Cerebellar nuclear complex (tissue), 1 donor: ENCODE data around the gene TMEM202.
"Not testable (repeated sequence)": the region's sequence is repeated elsewhere in the genome, so short reads cannot be mapped to it uniquely, and the experiment has no call there.

Experiments
- DNase-seq, 2 experiments: peaks; one replicate each; lab custom pipeline; 2025; lab: John Stamatoyannopoulos, UW

TMEM202 gene

GRCh38 chr15:72397796-72398588 is at the start of gene TMEM202:
Gene TMEM202 (plus strand): TSS chr15:72398305. CDS start chr15:72398327, 22 bp downstream.
- DNase-seq = no peak

DNA sequence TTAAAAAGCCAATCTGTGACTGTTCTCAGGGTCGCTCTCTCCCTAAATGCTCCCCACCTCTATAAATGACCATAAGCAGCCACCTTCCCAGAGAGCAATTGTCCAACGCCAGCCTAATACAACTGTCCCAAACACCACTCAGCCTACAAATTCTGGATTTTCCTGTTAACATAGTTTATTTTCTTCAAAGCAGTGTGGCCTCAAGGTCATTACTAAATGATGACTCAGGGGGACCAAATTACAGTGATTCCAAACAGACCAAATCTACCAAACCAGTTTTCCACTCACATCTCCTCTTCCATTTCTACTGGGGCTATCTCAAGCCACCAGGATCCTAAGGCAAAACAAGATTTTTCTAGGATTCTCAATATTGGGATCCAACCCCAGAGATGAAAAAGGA is 44.8 kb upstream of the TMEM202 start:
- no peak for DNase-seq

- no peak for DNase-seq
Observed at GRCh38 chr15:72354496-72354895, 43.6 kb upstream of the TMEM202 start.

- no peak for DNase-seq
Observed at GRCh38 chr15:72358121-72358520, 40.0 kb upstream of the TMEM202 start.

DNA sequence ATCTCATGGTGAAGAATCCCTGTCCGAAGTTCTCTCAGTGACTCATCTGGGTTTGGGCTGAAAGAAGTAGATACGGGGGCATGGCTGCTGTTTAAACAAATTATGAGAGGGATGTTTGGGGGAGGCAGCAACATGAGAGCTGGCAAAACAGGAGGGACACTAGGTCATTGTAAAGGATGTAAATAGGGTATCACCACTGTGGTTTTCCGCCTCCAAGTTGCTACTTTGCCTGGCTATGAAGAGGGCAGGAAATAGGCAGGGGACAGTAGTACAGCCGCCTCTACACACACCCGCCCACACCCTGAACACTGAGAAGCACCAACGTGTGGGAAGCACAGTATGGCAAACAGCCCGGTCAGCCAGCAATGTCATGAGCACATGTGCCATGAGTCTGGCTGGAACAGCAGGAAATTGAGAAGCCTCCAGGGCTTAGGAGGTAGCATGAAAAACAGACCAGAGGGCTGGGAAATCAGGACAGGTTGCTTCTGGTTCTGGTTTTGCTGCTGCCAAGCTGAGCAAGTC is 39.4 kb upstream of the TMEM202 start:
- no peak for DNase-seq

- no peak for DNase-seq
Observed at GRCh38 chr15:72361176-72361575, 36.9 kb upstream of the TMEM202 start.

DNA sequence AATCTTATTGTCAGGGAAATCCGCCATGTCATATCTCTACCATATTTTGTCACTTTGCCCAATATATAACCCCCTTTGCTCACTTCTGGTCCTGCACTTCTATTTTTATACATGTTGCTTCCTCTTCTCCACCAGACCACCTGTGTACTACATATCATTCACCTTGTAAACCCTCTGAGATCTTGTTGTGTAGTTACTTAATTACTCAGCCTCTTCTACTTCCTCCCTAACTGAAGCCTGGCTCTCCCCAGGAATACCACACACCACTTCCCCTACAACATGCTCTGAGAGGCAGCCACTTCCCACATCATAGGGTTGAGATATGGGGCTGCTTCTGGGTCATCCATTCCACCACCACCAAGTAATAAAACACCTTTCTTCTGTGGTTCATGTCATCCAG is 32.3 kb upstream of the TMEM202 start:
- DNase-seq = no peak

- no peak for DNase-seq
Observed at GRCh38 chr15:72368325-72368724, 29.8 kb upstream of the TMEM202 start.

DNA sequence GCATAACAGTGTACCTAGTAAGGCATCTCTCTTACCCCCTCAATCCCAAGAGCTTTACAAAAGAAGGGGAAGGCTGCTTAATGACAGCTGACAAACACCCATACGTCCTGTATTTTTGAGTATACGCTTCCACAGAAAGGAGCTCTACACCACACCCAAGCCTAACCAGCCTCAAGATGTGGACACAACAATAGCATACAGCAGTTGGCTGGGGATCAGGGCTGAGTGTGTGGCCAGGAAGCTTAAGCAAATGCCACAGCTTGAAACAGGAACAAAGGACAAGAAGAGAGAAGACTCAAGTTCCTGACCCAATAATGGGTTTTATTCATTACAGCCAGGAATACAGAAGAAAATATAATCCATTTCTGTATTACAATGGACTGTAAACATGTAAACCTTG is 29.2 kb upstream of the TMEM202 start:
- no peak for DNase-seq

DNA sequence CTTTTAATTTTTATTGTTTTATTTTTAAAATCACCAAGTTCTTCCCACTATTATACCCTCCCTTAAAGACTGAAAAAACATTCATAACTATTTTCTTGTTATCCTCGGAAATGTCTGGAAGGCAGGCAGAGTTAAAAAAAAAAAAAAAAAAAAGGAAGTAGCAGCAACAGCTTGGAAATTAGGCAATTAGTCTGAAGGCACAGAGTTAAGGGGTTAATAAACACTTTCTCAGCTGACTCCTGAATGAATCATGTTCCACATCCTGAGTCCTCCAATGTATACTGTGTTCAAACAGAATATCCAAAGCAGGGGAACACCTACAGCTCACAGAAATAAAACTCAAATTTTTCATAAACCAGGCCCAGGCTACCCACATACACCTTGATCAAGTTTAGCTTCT is 28.1 kb upstream of the TMEM202 start:
- no peak for DNase-seq

DNA sequence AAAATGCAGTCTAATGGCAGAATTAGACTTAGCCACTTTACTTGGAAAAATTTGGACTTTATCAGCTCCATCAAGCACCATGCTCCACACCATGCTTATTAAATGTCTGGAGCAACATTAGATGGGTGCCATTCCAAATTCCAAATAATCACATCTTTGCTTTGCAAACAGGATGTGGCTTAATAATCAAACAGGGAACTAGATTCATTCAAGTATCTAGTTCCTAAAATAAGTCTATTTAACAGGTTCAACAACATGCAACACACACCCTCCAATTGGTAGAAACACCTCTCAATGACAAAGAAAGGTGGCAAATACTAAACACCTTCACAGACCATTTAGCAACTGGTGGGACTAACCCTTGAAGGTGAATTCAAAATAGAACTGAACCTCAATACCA is 25.7 kb upstream of the TMEM202 start:
- no peak for DNase-seq

- peak in 1 of 2 experiments; percentile 59 for DNase-seq
Observed at GRCh38 chr15:72375501-72375845, 22.6 kb upstream of the TMEM202 start.

DNA sequence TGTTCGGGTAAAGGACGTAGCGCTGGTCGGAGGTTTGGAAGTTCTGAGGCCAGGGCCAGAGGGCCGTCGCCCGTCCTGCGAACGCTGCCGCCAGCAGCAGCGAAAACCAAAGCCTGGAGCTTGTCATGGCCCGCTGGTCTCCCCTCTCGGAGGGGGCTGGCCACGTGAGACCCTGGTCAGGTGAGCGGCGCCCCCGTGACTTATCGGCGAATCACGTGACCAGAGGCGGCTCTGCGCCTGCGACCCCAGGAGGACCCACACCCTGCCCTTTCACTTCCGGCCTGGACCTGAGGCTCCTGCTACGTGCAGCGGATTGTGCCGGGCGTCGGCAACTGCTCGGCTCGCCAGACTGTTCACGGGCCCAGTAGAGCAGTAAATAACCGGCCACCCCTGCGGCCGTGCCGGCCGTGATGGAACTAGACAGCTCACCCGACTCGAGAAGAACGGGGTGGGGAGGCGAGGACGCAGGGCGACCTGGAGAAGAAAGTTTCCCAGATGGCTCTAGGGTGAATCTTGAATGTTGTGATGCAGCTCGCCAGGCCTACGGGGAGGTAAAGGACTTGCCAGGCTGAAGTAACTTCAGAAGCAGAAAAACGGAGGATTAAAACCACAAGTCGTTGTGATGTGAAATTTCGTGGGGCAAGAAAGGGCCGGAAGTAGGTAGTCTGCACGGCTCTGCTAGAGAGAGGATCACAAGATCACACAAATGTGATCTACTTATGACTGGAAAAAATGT is 22.1 kb upstream of the TMEM202 start, which contains the start of gene HEXA:
TSS of gene HEXA (minus strand) at position 169 of the 736 bp plus-strand sequence. CDS start at position 127, 42 bp downstream.
- DNase-seq = peak; percentile 59 to 60

DNA sequence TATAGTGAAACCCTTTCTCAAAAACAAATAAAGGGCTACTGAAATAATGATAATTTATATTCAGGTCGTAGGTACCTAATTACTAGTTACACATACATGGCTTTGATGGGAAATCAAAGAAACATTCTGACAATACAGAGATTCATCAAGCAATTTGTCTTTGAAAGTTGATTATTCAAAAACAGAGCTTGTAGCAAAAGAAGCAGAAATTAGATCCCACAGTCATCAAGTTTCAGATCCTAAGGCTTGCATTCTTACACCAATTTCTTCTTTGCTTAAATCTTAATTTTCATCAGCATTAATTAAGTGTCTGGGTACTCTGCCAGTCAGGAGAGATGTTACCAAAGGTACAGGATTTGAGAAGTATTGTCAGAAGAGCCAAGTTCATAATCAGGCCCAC is 20.8 kb upstream of the TMEM202 start:
- DNase-seq = no peak

DNA sequence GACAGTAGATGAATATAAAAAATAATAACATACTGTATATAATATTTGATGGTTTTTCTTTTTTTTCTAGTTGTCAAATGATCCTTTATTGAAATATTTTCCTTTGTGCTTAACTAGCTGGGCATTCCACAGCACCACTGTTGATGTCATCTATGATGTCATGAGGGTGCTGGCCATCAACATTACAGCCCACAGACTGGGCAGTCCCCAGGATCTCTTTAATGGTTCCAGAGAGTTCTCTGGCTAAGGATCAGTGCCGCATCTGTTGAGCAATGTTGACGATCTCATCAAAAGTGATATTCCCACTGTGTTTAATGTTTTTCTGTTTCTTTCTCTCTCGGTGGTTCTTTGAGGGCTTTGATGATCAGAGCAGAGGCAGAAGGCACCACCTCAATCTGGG is 19.0 kb upstream of the TMEM202 start:
- DNase-seq = not testable (repeated sequence)

DNA sequence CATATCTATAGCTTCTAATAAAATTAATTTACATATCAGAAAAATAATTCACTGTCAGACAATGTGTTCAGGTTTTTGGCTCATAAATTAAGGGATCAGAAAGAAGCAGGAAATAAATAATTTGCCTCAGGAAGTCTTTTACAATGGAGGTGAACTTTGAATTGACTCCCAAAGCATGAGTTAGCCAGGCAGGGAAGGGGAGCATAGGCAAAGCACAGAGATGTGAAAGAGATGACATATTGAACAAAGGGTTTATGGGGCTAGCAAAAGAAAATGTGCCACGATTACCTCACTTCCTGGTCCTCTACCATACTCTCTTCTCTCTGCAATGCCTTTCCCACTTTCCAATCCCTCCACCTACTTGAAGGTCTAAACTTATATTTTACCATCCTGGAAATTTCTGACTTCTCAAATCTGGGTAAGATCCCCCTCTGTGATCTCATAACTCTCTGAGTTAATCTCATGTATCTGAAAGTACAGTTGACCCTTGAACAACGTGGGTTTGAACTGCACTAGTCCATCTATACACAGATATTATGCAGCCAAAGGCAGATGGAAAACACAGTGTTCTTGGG is 18.2 kb upstream of the TMEM202 start:
- DNase-seq = no peak

DNA sequence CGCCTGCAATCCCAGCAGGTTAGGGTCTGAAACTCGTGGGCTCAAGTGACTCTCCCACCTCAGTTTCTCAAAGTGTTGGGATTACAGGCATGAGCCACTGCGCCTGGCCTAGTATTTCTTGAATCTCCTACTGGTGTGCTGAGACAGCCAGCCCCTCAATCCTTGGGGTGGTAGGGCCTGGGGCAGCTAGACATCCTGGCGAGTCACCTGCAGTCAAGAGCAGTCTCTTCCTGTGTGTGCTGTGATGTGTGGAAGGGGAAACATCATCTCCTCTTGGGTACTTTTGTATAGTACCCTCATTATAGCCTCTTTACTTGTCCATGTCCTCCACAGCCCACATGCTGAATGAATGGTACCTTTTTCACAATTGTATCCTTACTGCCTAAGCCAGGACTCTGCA is 17.4 kb upstream of the TMEM202 start:
- DNase-seq = no peak

- DNase-seq = no peak
Observed at GRCh38 chr15:72382146-72382545, 16.0 kb upstream of the TMEM202 start.

GRCh38 chr15:72387741-72388140 is 10.4 kb upstream of the TMEM202 start:
- no peak for DNase-seq

- no peak for DNase-seq
Observed at GRCh38 chr15:72389231-72389630, 8.9 kb upstream of the TMEM202 start.

GRCh38 chr15:72396331-72396730 is 1.8 kb upstream of the TMEM202 start:
- DNase-seq = not testable (repeated sequence)

DNA sequence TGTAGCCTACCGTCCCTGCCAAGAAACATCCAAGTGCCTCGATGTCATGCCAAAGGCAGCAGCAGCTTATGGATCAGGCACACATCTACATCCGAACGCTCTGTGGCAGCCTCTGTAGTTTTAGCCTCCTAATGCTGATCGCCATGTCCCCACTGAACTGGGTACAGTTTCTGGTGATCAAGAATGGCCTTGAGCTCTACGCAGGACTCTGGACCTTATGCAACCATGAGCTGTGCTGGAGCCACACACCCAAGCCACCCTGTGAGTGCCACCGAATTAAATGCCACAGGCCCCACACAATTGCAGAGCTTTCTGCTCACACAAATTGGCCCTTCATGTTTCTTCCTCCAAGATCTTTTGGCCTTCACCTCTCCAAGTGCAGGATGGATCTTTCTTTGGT is 543 bp downstream of the TMEM202 start:
- no peak for DNase-seq

- DNase-seq = no peak
Observed at GRCh38 chr15:72402726-72403125, 4.6 kb downstream of the TMEM202 start.
